Measurements from ENCODE around the gene TPM1.

Gene TPM1

DNA sequence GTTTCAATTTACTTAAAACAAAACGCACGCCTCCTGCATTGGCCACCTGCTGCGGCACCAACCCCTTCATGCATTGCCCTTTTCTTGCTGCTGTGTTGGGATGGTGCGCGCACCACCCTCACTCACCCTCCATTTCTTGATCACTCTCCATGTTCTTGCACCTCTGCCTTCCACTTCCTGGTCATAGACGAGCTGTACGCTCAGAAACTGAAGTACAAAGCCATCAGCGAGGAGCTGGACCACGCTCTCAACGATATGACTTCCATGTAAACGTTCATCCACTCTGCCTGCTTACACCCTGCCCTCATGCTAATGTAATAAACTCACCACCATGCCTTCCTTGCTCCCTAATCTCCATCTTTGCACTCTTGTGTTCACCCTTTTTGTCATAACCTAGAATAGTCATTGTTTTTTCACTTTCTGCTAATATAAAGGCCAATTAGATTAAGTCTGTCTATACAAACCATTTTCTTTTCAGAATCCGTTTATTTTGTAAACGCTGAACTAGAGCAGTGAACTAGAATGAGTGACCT lies 21.4 kb downstream of the TPM1 start:
- H3K27ac ChIP-seq = no peak overlapping the region

DNA sequence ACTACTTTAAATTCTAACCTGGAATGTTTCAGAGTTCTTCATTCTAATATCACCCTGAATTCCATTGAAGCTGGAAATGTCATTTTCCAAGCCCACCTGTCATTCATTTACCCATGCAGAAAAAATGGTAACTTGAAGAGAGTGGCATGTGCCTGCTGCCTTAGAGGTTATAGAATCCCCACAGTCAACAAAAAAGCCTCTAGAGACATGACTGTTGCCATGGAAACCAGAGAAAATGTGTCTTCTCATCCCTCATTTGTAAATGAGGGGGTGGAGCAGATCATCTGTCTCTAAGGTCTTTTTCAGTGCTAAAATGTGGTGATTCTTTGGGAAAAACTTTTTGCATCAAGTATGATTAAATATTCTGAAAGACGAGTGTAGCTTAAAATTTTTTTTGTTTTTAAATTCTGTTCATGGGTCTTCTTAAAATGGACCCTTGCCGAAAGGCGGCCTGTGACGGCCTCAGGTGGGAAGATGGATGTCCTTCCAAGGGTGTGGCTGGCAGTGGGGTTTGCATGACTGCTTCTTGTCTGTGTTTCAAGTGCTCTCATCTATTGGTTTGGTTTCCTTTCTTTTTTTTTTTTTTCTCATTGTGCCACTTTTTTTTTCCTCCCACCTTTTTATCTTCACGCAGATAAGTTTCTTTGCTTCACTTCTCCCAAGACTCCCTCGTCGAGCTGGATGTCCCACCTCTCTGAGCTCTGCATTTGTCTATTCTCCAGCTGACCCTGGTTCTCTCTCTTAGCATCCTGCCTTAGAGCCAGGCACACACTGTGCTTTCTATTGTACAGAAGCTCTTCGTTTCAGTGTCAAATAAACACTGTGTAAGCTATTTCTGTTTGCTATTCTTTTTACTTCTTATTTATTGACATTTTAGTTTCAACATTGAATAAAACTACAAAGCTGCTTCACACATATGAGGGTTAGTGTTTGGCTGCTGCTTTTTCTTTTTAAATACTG lies 23.0 kb downstream of the TPM1 start:
- H3K27ac ChIP-seq = no peak overlapping the region

More for the DNA sequence above, 21.4 kb downstream of the TPM1 start:
- TF ChIP-seq, protein P1, sequence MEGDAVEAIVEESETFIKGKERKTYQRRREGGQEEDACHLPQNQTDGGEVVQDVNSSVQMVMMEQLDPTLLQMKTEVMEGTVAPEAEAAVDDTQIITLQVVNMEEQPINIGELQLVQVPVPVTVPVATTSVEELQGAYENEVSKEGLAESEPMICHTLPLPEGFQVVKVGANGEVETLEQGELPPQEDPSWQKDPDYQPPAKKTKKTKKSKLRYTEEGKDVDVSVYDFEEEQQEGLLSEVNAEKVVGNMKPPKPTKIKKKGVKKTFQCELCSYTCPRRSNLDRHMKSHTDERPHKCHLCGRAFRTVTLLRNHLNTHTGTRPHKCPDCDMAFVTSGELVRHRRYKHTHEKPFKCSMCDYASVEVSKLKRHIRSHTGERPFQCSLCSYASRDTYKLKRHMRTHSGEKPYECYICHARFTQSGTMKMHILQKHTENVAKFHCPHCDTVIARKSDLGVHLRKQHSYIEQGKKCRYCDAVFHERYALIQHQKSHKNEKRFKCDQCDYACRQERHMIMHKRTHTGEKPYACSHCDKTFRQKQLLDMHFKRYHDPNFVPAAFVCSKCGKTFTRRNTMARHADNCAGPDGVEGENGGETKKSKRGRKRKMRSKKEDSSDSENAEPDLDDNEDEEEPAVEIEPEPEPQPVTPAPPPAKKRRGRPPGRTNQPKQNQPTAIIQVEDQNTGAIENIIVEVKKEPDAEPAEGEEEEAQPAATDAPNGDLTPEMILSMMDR (IDR thresholded peaks at IDR 0.05) = no peak

GRCh38 chr15:63066272-63066671 lies 23.7 kb downstream of the TPM1 start:
- no peak overlapping the region for H3K27ac ChIP-seq
- no peak for TF ChIP-seq ZFX (IDR thresholded peaks at IDR 0.05; ENCODE audit: borderline replicate concordance)
- TF ChIP-seq, protein P1 (IDR thresholded peaks at IDR 0.05) = no peak

More for the DNA sequence above, 23.0 kb downstream of the TPM1 start:
- TF ChIP-seq, protein P1 (IDR thresholded peaks at IDR 0.05) = no peak
- TF ChIP-seq ZFX (IDR thresholded peaks at IDR 0.05; ENCODE audit: borderline replicate concordance) = no peak

DNA sequence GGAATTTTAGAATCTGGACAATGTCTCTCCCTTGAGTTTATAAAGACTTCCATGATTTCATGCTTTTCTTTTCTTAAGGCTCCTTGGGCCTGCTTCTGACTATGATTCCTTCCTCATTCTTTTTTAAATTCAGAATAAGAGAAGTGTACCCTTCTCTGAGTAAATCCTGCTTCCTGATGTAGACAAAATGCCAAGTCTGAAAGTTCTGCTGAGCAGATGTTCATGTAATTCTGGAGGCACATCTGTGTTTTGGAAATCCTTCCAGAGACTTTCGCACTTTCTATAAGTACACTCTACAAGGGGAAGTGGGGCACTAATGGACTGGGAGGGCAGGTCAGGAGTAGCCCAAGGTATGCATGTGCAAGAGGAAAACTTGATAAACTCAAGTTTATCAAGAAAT lies 24.8 kb downstream of the TPM1 start:
- no peak overlapping the region for H3K27ac ChIP-seq
- TF ChIP-seq ZFX (IDR thresholded peaks at IDR 0.05; ENCODE audit: borderline replicate concordance) = no peak
- TF ChIP-seq, protein P1 (IDR thresholded peaks at IDR 0.05) = no peak

DNA sequence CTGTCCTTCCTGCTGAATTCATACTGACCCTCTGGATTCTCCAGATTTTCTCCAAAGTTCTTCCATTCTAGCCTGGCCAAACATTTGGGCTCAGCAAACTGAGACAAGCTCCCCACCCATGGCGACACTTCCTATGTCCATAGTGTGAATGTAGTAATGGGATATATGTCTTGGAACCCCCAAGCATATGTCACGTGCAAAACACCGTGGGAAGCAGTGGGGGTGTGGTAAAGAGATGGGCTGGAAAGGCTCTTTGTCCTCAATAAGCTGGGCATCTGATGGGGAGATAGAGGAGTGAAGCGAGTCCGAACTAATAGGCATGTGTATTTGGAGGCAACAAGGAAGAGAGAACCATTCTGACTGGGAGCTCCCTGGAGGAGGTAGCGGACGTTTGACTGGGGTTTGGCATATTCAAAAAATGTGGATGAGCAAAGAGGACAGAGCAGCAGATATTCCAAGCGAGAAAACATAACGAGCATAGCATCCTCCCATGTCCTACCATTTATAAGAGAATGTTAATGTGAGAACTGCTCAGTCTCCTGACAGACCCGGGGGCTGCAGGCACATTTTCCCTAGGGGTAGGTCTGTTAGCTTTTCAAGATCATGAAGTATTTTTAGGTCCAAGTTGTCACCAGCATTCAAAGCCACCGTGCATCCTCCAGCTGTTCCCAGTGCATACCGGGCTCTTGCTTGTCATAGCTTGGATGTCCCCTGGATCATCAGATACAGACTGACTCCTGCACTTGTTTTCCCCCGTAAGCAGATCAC lies 25.6 kb downstream of the TPM1 start:
- TF ChIP-seq, protein P1 (IDR thresholded peaks at IDR 0.05) = no peak
- no peak for TF ChIP-seq ZFX (IDR thresholded peaks at IDR 0.05; ENCODE audit: borderline replicate concordance)
- H3K27ac ChIP-seq = no peak overlapping the region

- no peak for TF ChIP-seq ZFX (IDR thresholded peaks at IDR 0.05; ENCODE audit: borderline replicate concordance)
- TF ChIP-seq, protein P1 (IDR thresholded peaks at IDR 0.05) = no peak
- no peak overlapping the region for H3K27ac ChIP-seq
Measured at GRCh38 chr15:63069616-63070090, 27.1 kb downstream of the TPM1 start.
